Liver (tissue), 9 donors: ENCODE results near the gene TENM3. TPM values are rescaled to one million over a fixed set of nuclear protein-coding genes. Genes with fewer than 3 reads are reported as not detected.

Source experiments
- DNase-seq: peaks from one replicate; pipeline ENCODE4 v3.0.0-alpha.2; 2017; ENCODE audit warnings: low spot score
- H3K27ac ChIP-seq, 2 donors: one replicate each; pipeline ENCODE4 v1.7.0; 2013; ENCODE audit warnings: inconsistent platforms in 2 of 2, low read length in 2 of 2, control low read depth in 1 of 2, low read depth in 1 of 2, mild to moderate bottlenecking in 1 of 2
- H3K27me3 ChIP-seq, 4 donors: one replicate each; pipeline versions ENCODE4 v1.6.1 to v1.7.0; 2013; ENCODE audit warnings: low read length in 3 of 4, inconsistent platforms in 1 of 4, mild to moderate bottlenecking in 1 of 4, moderate library complexity in 1 of 4; ENCODE audit not compliant: control insufficient read depth in 4 of 4, insufficient read depth in 4 of 4
- H3K36me3 ChIP-seq, 4 donors: one replicate each; pipeline versions ENCODE4 v1.6.1 to v1.7.0; 2013; ENCODE audit warnings: low read length in 3 of 4, mild to moderate bottlenecking in 3 of 4, low read depth in 1 of 4, moderate library complexity in 1 of 4; ENCODE audit not compliant: control insufficient read depth in 4 of 4, insufficient read depth in 3 of 4
- H3K4me1 ChIP-seq, 4 donors: one replicate each; pipeline versions ENCODE4 v1.6.1 to v1.7.0; 2013; ENCODE audit warnings: low read length in 3 of 4, mild to moderate bottlenecking in 3 of 4, moderate library complexity in 1 of 4; ENCODE audit not compliant: control insufficient read depth in 4 of 4, insufficient read depth in 4 of 4
- H3K4me3 ChIP-seq, 3 donors: one replicate each; pipeline versions ENCODE4 v1.6.1 to v1.7.0; 2013; ENCODE audit warnings: low read length in 3 of 3, control low read depth in 1 of 3, low read depth in 1 of 3, mild to moderate bottlenecking in 1 of 3
- H3K9ac ChIP-seq, 2 donors: one replicate each; pipeline ENCODE4 v1.7.0; 2013; ENCODE audit warnings: low read length in 2 of 2, mild to moderate bottlenecking in 2 of 2, moderate library complexity in 2 of 2, control low read depth in 1 of 2, low read depth in 1 of 2
- H3K9me3 ChIP-seq, 4 donors: one replicate each; pipeline versions ENCODE4 v1.6.1 to v1.7.0; 2013; ENCODE audit warnings: low read length in 3 of 4; ENCODE audit not compliant: control insufficient read depth in 4 of 4
- EGR1 ChIP-seq, 2 donors: IDR thresholded peaks; 2 replicates each; pipeline ENCODE4 v1.6.1; 2016 to 2018; ENCODE audit warnings: antibody characterized with exemption in 2 of 2, low read depth in 2 of 2
- FOXA1 ChIP-seq: IDR thresholded peaks from 2 replicates; pipeline ENCODE4 v1.6.1; 2016; ENCODE audit warnings: antibody characterized with exemption
- FOXA2 ChIP-seq: IDR thresholded peaks from 2 replicates; pipeline ENCODE4 v1.6.1; 2016; ENCODE audit warnings: antibody characterized with exemption
- GABPA ChIP-seq, 2 donors: IDR thresholded peaks in 1 of 2; conservative IDR thresholded peaks in 1 of 2; 2 replicates each; pipeline ENCODE4 v1.6.1; 2016; ENCODE audit warnings: antibody characterized with exemption in 2 of 2, mild to moderate bottlenecking in 1 of 2, moderate library complexity in 1 of 2
- HNF4G ChIP-seq: IDR thresholded peaks from 2 replicates; pipeline ENCODE4 v1.6.1; 2016; ENCODE audit warnings: antibody characterized with exemption
- JUND ChIP-seq, 2 donors: IDR thresholded peaks; 2 replicates each; pipeline ENCODE4 v1.6.1; 2016; ENCODE audit warnings: antibody characterized with exemption in 2 of 2
- RAD21 ChIP-seq, 2 donors: IDR thresholded peaks; 2 replicates each; pipeline ENCODE4 v1.6.1; 2016; ENCODE audit warnings: antibody characterized with exemption in 2 of 2, mild to moderate bottlenecking in 2 of 2
- SP1 ChIP-seq: IDR thresholded peaks from 2 replicates; pipeline ENCODE4 v1.6.1; 2018; ENCODE audit warnings: antibody characterized with exemption, mild to moderate bottlenecking
- TAF1 ChIP-seq: conservative IDR thresholded peaks from 2 replicates; pipeline ENCODE4 v1.6.1; 2016; ENCODE audit warnings: antibody characterized with exemption, mild to moderate bottlenecking
- WGBS: extraction: QIAGEN DNeasy Blood & Tissue Kit; methylation state at CpG from one replicate; pipeline ENCODE4 v1.1.7; 2013; 5-methylcytosine and 5-hydroxymethylcytosine counted together
- polyA plus RNA-seq, 2 donors: library from polyadenylated mRNA; stranded (reverse) in 1 of 2; unstranded in 1 of 2; fragments of 200-250 nt in 1 of 2; fragments of >200 nt in 1 of 2; fragmentation: Nextera tagmentation in 1 of 2; extraction: Ambion mirVana in 1 of 2; gene quantifications; one replicate each; pipeline versions ENCODE4 v1.2.1 to v1.2.3, GENCODE V29; 2013 to 2015
- total RNA-seq, 2 donors: library from RNA; depleted of rRNA; stranded (reverse); fragments of >200 nt; gene quantifications; one replicate each; pipeline ENCODE4 v1.2.3, GENCODE V29; 2014
- TF ChIP-seq, protein P1 (sequence below): IDR thresholded peaks from 2 replicates; pipeline ENCODE4 v1.6.1; 2016; ENCODE audit warnings: antibody characterized with exemption
- TF ChIP-seq, protein P2 (sequence below): IDR thresholded peaks from 2 replicates; pipeline ENCODE4 v1.6.1; 2016; ENCODE audit warnings: antibody characterized with exemption
- TF ChIP-seq, protein P3 (sequence below): IDR thresholded peaks from 2 replicates; pipeline ENCODE4 v1.6.1; 2016; ENCODE audit warnings: antibody characterized with exemption
- TF ChIP-seq, protein P4 (sequence below): fragments of 150-350 bp; IDR thresholded peaks from 2 replicates; pipeline ENCODE4 v1.5.1; 2017; ENCODE audit warnings: improper control_type of control experiment, low read depth, low read length; ENCODE audit not compliant: missing input control
- donor health status: healthy.
- donor health status: healthy.
- donor health status: healthy.
- donor health status: healthy.
- donor health status: healthy.

Gene TENM3
- total and polyA plus RNA-seq, 4 donors, result 0.32 to 16.8 (median 0.70) TPM

DNA sequence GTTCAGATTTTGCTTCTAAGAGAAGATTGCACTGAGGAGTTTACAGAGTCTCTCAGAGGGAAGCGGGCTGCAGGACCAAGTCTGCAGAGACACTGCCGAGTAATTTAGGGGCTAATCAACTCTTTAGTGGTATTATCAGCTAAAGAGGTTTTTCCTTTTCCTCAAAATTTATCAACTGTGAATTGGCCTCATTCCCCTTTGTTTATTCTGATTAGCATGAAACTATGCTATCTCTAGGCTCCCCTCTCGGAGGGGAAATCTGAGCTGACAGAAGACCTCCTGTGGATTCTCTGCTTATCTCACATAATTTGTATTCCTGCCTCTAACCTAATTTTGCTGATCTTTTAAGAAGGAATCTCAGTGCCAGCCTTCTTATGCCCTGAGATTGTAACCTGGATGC lies 473.0 kb downstream of the TENM3 start:
- no peak overlapping the region for H3K4me3 ChIP-seq
- no peaks in the 10 kb centered on the region for H3K36me3 ChIP-seq
- no peaks in the 10 kb centered on the region for H3K9me3 ChIP-seq
- no peak overlapping the region for H3K9ac ChIP-seq
- no peaks in the 10 kb centered on the region for H3K4me1 ChIP-seq
- H3K27ac ChIP-seq, result no peak overlapping the region
- H3K27me3 ChIP-seq, result no peaks in the 10 kb centered on the region
- TF ChIP-seq RAD21 (IDR thresholded peaks at IDR 0.05) (no peak), FOXA1 (no peak), JUND (IDR thresholded peaks at IDR 0.05) (no peak), SP1 (no peak), EGR1 (IDR thresholded peaks at IDR 0.05; ENCODE audit: low read depth in 2 of 2) (no peak)
- TF ChIP-seq, protein P1, sequence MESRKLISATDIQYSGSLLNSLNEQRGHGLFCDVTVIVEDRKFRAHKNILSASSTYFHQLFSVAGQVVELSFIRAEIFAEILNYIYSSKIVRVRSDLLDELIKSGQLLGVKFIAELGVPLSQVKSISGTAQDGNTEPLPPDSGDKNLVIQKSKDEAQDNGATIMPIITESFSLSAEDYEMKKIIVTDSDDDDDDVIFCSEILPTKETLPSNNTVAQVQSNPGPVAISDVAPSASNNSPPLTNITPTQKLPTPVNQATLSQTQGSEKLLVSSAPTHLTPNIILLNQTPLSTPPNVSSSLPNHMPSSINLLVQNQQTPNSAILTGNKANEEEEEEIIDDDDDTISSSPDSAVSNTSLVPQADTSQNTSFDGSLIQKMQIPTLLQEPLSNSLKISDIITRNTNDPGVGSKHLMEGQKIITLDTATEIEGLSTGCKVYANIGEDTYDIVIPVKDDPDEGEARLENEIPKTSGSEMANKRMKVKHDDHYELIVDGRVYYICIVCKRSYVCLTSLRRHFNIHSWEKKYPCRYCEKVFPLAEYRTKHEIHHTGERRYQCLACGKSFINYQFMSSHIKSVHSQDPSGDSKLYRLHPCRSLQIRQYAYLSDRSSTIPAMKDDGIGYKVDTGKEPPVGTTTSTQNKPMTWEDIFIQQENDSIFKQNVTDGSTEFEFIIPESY, result no peak
- TF ChIP-seq, protein P2, sequence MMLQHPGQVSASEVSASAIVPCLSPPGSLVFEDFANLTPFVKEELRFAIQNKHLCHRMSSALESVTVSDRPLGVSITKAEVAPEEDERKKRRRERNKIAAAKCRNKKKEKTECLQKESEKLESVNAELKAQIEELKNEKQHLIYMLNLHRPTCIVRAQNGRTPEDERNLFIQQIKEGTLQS, result no peak
- WGBS, result 74% methylated on average over 3 of the region's 3 CpGs
- no peak for DNase-seq

DNA sequence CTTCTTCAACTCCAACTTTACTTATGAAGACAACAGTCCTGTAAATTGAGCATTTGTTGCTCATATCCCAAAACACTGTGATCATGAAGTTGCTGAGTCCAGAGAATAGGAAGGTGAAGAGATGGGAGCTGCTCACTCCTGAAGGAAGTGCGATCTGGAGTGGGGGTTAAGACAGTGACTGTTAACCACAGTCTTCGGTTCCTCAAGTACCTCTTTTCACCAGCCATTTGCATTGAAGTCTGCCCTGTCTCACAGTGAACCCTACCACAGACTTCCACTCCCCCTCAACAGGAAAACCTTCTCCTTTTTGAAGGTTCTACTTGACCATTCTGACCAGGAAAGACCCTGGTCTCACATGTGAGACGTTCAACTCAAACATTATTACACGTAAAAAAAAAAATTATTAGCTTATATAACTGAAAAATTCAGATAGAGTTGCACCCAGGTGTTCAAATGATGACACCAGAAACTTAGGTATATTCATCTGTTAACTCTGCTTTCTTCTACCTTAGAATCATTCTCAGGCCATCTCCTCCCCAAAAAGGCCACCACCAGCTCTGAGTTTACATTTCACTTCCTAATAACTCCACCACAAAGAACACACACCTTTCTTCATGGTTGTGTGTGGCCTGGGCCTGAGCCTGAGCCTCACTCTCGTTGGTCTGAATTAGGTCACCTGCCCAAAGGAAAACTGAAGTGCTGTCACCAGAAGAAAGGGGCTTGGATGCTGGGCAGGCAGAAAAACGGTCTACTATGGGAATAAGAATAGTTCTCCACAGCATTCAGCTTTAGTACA lies 474.8 kb downstream of the TENM3 start:
- no peak overlapping the region for H3K27ac ChIP-seq
- no peaks in the 10 kb centered on the region for H3K36me3 ChIP-seq
- WGBS, result 82% methylated on average over 6 of the region's 6 CpGs
- no peak overlapping the region for H3K4me3 ChIP-seq
- no peaks in the 10 kb centered on the region for H3K27me3 ChIP-seq
- TF ChIP-seq TAF1, result no peak
- TF ChIP-seq EGR1 (IDR thresholded peaks at IDR 0.05; ENCODE audit: low read depth in 2 of 2), result no peak
- TF ChIP-seq JUND (IDR thresholded peaks at IDR 0.05), result no peak
- TF ChIP-seq, protein P3, sequence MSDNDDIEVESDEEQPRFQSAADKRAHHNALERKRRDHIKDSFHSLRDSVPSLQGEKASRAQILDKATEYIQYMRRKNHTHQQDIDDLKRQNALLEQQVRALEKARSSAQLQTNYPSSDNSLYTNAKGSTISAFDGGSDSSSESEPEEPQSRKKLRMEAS, result no peak
- TF ChIP-seq, protein P4, sequence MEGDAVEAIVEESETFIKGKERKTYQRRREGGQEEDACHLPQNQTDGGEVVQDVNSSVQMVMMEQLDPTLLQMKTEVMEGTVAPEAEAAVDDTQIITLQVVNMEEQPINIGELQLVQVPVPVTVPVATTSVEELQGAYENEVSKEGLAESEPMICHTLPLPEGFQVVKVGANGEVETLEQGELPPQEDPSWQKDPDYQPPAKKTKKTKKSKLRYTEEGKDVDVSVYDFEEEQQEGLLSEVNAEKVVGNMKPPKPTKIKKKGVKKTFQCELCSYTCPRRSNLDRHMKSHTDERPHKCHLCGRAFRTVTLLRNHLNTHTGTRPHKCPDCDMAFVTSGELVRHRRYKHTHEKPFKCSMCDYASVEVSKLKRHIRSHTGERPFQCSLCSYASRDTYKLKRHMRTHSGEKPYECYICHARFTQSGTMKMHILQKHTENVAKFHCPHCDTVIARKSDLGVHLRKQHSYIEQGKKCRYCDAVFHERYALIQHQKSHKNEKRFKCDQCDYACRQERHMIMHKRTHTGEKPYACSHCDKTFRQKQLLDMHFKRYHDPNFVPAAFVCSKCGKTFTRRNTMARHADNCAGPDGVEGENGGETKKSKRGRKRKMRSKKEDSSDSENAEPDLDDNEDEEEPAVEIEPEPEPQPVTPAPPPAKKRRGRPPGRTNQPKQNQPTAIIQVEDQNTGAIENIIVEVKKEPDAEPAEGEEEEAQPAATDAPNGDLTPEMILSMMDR, result no peak
- no peaks in the 10 kb centered on the region for H3K4me1 ChIP-seq
- no peak overlapping the region for H3K9ac ChIP-seq
- no peaks in the 10 kb centered on the region for H3K9me3 ChIP-seq
- DNase-seq, result no peak

DNA sequence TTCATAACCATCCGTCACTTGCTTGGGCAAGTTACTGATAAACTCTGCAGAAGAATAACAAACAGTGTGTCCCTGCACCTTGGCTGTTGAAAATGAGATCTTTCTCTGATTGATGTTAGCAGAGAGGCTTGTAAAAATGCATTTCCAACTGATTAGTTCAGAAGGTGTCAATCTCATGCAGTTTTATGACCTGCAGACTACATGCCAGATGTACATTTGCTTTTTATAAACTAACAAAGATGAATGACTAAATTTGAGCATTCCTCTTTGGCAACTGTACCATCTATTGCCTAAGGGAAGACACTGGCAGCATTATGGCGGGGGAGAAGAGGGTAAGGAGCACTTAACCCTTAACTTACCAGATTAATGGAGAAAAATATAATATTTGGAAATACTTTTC lies 481.2 kb downstream of the TENM3 start:
- no peak for DNase-seq
- no peaks in the 10 kb centered on the region for H3K4me1 ChIP-seq
- H3K27ac ChIP-seq, result no peak overlapping the region
- H3K9ac ChIP-seq, result no peak overlapping the region
- WGBS, result 51% methylated on average over 2 of the region's 2 CpGs
- TF ChIP-seq, protein P3, result no peak
- TF ChIP-seq, protein P1, result no peak
- TF ChIP-seq FOXA2 (no peak), RAD21 (IDR thresholded peaks at IDR 0.05) (no peak), GABPA (IDR thresholded peaks at IDR 0.05 in 1 of 2, conservative IDR thresholded peaks at IDR 0.05 in 1 of 2) (no peak), HNF4G (no peak), EGR1 (IDR thresholded peaks at IDR 0.05; ENCODE audit: low read depth in 2 of 2) (no peak)
- TF ChIP-seq, protein P4, result no peak
- no peaks in the 10 kb centered on the region for H3K27me3 ChIP-seq
- no peaks in the 10 kb centered on the region for H3K36me3 ChIP-seq
- H3K4me3 ChIP-seq, result no peak overlapping the region
- no peaks in the 10 kb centered on the region for H3K9me3 ChIP-seq
